A549 (cell line): Measurements from ENCODE around the gene BZW2.

Experiments
- BHLHE40 ChIP-seq: IDR thresholded peaks from 2 replicates; pipeline ENCODE4 v1.6.1; 2012; ENCODE audit warnings: low read depth, low read length, inconsistent platforms
- CHD2 ChIP-seq: fragments of 150-350 bp; IDR thresholded peaks from 2 replicates; pipeline ENCODE4 v1.6.1; 2014; ENCODE audit warnings: low read length; ENCODE audit not compliant: partially characterized antibody
- CTCF ChIP-seq: fragments of >200 bp; sonication (Bioruptor Twin); formaldehyde crosslinking; IDR thresholded peaks from 3 replicates; pipeline ENCODE4 v1.5.1; 2016
- EP300 ChIP-seq, 2 experiments: fragments of >200 bp; sonication (Bioruptor Twin); formaldehyde crosslinking; IDR thresholded peaks; 2 replicates in 1 of 2; 3 replicates in 1 of 2; pipeline ENCODE4 v1.6.1; 2016 to 2017
- FOXS1 ChIP-seq: fragments of 250-450 bp; sonication (Bioruptor Pico); IDR thresholded peaks from 2 replicates; pipeline ENCODE4 v1.5.0; 2020; ENCODE audit warnings: mild to moderate bottlenecking, moderate library complexity
- MYC ChIP-seq: IDR thresholded peaks from 2 replicates; pipeline ENCODE4 v1.6.1; 2012; ENCODE audit warnings: mild to moderate bottlenecking, inconsistent platforms, low read length, improper control_type of control experiment, borderline replicate concordance
- PHF8 ChIP-seq: fragments of 200-600 bp; sonication (generic); IDR thresholded peaks from 2 replicates; pipeline ENCODE4 v1.6.1; 2016; ENCODE audit warnings: low read depth, mild to moderate bottlenecking, antibody characterized with exemption, moderate library complexity, borderline replicate concordance
- POLR2A ChIP-seq: IDR thresholded peaks from 2 replicates; pipeline ENCODE4 v1.6.1; 2012; ENCODE audit warnings: mild to moderate bottlenecking, low read length
- RCOR1 ChIP-seq: fragments of 150-350 bp; IDR thresholded peaks from 2 replicates; pipeline ENCODE4 v1.6.1; 2014; ENCODE audit warnings: antibody characterized with exemption, low read length, low read depth
- REST ChIP-seq: fragments of 200-600 bp; sonication (generic); IDR thresholded peaks from 2 replicates; pipeline ENCODE4 v1.6.1; 2016; ENCODE audit warnings: antibody characterized with exemption, mild to moderate bottlenecking, moderate library complexity
- SMC3 ChIP-seq: fragments of >200 bp; sonication (Bioruptor Twin); formaldehyde crosslinking; IDR thresholded peaks from 3 replicates; pipeline ENCODE4 v1.6.1; 2018; ENCODE audit warnings: inconsistent platforms
- SREBF2 ChIP-seq: fragments of 450-650 bp; IDR thresholded peaks from 2 replicates; pipeline ENCODE4 v1.6.1; 2014; ENCODE audit warnings: mild to moderate bottlenecking, moderate library complexity

- TF ChIP-seq POLR2A, result no peak
- TF ChIP-seq CTCF, result no peak
- no peak for TF ChIP-seq MYC
- no peak for TF ChIP-seq FOXS1 (CRISPR knock-in tag)
- TF ChIP-seq REST, result no peak
- no peak for TF ChIP-seq PHF8
- no peak for TF ChIP-seq CHD2
- TF ChIP-seq SMC3, result no peak
- TF ChIP-seq RCOR1, result no peak
- no peak for TF ChIP-seq BHLHE40
- no peak for TF ChIP-seq SREBF2
- TF ChIP-seq EP300 (IDR thresholded peaks at IDR 0.05), result no peak
Observed at GRCh38 chr7:16744518-16745250, 98.7 kb downstream of the BZW2 start.
